Right hindlimb (tissue), 1 donor: Measurements from ENCODE around the gene CPE.
"Not testable (repeated sequence)": the region's sequence is repeated elsewhere in the genome, so short reads cannot be mapped to it uniquely, and the experiment has no call there.

Source experiments
- DNase-seq: peaks from one replicate; pipeline ENCODE4 v3.0.0-alpha.2; 2018

CPE gene

DNA sequence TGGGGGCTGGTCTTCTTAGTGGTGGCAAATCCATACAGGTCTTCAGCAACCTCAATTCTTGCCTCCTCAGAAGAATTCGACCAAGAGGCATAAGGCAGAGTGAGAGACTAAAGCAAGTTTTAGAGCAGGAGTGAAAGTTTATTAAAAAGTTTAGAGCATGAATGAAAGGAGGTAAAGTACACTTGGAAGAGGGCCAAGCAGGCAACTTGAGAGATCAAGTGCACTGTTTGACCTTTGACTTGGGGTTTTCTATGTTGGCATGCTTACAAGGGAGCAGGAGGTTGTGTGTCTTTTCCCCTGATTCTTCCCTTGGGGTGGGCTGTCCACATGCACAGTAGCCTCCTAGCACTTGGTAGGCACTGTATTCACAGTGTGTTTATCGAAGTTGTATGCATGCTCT, 91.2 kb downstream of the CPE start:
- no peak for DNase-seq

DNA sequence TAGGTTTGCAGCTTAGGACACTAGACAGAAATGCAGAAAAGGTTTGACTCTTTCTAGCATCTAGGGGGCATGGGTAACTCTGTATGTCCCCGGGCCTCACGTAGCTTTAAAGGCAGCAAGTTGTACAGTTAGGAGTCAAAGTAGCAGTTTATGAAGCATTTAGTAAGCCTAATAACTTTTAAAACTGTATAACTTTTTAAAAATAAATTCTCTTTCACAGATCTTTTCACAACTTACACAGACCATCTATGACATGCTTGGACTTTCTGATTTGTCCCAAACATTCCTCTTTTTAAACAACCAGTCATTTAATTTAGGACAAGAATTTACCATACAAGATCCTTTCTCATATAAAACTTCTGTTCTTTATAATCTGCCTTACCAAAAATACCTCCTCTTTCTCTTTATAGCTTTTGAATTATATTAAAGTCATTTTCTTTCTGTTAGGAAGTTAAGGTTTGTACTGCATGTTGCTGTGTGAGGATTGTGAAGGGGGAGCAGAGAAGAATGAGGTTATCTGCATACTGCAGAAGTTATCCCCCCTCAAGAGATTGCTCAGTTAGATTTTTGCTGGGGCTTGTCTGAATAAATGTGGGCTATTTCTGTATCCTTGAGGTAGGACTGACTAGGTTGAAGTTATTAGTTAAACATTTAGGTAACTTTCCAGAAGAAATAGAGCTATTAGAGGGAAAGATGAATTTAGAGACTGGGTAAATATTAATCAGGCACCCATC, 94.3 kb downstream of the CPE start:
- DNase-seq: no peak

DNA sequence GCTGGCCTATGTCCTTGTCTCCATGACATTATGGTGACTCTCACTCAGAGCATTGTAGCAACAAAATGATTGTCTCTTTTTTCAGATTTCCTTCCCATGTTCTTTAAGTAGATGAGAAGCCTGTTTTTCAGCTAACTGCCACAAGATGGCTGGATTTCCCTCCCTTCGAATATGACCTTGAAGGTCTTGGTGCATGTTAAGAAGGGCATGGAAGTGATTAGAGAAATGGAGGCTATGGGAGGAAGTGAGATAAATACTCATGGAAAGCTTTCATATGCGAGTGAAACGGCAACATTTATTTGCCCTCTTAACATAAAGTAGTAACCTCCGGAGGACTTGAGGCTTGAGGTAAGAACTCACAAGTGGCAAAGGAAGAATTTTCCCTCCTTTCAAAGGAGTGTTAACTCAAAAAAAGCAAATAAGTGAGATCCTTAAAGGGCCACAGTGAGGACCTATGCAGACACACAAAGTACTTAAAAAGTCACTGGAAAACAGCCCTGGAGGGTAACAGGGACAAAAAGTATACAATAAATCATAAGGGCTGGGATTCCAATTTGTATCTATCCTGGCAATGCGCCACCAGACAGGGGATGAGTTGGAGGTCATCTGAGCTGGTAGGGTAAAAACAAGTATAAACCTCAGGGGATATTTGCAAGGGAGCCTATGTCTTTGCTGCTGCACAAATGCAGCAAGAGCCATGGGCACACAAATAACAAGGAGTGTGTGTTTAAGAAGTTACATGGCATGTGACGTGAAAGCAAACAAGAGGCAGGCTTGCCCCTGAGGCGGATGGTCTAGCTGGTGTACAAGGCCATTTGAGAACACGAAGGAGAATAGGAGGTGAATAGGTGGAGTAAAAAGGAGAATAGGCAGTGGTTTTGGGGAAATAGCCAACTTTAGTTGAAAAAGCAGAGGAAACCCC, 96.2 kb downstream of the CPE start:
- DNase-seq: no peak

- no peak for DNase-seq
Measured at GRCh38 chr4:165475706-165476070, 96.9 kb downstream of the CPE start.

GRCh38 chr4:165476214-165477098, 97.6 kb downstream of the CPE start:
- no peak for DNase-seq

- DNase-seq: no peak
Measured at GRCh38 chr4:165477799-165478198, 99.0 kb downstream of the CPE start.

GRCh38 chr4:165478260-165478659, 99.5 kb downstream of the CPE start:
- DNase-seq: no peak

GRCh38 chr4:165481053-165481835, 102.4 kb downstream of the CPE start:
- DNase-seq: no peak

DNA sequence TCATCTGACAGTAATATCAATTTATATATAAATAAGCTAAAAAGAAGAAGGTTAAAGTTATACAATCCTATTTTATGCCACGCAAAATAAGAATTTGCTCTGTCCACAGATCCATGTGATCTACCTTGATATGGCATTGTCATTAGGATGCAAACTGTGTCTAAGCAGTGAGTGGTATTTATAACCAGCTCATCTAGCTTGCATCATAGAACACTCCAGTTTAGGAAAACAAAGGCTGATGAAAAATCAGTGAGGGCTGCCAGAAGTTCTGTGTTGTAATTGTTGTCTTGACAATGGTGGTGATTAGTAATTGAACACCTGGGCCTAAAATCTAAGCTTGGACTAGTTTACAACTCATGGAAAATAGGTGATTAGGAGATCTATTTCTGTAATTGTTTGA, 111.0 kb downstream of the CPE start:
- no peak for DNase-seq

DNA sequence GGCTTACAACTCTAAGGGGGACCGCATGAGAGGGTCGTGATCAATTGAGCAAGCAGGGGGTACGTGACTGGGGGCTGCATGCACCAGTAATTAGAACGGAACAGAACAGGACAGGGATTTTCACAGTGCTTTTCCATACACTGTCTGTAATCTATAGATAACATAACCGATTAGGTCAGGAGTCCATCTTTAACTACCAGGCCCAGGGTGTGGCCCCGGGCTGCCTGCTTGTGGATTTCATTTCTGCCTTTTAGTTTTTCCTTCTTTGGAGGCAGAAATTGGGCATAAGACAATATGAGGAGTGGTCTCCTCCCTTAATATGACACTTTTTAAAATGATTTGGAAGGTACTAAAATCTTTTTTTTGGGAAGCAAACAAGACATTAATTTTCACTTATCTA, 113.8 kb downstream of the CPE start:
- DNase-seq: not testable (repeated sequence)

GRCh38 chr4:165493359-165493758, 114.6 kb downstream of the CPE start:
- DNase-seq: peak; percentile 83

DNA sequence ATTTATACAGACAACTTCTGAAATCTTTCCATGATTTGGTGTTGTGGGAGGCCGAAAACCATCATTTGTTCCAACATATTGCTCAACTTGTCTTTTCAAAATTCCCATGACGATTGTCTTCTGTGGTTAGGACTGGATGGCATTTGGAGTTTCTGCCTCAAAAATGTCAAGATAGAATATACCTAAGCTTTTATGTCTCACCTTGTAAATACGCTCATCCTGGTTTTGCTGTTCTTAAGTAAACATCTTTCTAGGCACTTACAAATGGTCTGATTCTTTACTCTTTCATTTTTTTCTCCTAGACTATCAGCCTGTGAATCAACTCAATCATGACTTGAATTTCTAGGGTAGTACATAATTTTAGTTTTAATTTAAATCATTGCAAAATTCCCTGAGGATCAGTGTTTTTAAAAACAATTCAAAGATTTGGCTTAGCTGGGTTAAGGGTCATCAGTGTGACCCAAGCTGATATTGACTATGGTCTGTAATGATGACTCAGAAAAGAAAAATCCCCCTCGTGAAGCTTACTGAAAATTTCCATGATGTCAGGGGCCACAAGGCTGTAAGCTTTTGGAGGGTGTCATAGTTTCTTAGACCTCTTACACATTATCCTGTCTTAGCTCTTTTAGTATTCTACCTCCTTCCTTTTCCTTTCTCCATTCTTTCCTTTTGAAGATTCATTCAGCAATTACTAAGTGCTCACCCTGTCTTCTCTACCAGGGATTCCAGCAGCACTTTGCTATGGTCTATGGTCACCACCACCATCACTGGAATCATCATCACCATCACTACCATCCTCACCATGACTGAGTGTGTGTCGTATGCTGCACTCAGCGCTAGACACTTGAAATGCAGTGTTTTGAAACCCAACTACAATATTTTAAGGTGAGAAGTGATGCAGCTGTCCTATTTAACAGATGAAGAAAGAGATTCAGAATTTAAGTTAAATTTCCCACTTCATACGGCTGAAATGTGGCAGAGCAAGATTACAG, 124.4 kb downstream of the CPE start:
- DNase-seq: no peak

GRCh38 chr4:165504184-165504583, 125.4 kb downstream of the CPE start:
- DNase-seq: no peak

DNA sequence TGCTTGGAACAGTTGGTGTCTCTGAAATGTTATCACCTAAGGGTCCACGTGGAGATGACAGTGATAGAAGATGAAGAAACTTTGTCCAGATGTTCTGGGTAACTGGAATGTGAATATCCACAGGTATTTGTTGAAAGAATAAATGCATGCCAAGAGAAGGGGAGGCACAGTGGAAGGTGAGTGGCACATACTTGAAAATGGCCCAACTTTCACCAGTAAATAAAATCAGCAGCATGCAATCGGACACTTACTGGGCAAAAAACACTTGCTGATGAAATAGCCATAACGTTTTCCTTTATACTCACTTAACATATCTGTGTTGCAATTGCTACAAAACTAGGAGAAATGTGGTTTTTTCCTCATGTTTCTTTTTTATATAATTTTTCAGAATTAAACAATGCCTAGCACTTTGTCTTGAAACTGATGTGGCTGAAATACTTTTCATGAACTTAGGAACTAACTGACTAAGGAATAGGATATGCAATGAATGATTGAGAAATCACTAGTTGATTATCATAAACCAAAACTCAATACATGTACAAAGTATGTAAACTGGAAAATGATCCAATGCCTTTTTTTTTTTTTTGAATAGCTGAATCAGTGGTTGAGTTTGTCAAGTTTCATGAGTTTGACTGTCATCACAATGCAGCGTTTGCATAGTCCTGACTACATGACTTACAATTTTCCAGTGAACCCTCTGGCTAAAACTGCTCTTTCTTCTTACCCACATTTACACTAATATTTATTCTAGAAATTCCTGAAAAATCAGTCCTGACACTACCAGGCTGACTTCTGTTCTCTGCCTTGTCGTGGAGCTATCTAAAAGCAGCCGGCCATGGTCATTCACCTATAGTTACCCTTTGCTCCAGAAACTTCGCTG, 127.4 kb downstream of the CPE start:
- DNase-seq: no peak

DNA sequence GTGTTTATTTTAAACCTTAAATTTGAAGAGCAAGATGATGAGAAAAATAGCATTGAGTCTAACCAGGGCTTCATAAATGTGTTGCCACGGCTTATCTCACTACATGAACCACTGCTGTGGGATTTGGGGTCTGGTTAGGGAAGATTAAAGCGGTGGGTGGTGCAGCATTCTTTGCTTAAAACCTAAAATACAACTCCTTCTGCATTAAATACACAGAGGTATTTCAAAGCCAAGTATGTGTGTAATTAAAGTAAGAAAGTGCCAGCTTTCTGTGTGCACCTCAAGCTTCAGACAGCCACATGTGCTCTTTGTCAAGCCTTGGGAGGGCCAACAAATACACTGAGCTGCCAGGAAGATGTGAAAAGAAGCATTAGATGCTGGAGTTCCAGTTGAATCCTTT, 128.0 kb downstream of the CPE start:
- DNase-seq: no peak

DNA sequence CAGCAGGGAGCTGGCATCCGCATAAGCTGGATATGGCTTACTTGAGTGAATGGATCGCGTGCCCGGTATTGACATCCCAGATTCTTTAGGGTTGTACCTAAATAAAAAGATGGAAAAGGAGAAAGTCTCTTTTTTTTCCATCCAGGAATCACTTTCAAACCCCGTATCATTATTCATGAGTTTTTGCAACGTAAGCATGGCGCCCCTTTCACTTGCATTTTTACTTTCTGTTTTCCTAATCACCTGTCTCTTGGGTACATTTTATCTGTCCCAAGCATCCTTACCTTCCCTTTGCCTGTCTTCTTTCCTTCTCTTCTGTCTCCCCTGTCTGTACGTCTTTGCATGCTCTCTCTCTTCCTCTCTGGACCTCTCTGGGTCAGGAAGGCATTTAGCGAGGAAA, 128.6 kb downstream of the CPE start:
- DNase-seq: no peak

GRCh38 chr4:165508372-165509120, 129.7 kb downstream of the CPE start:
- no peak for DNase-seq

DNA sequence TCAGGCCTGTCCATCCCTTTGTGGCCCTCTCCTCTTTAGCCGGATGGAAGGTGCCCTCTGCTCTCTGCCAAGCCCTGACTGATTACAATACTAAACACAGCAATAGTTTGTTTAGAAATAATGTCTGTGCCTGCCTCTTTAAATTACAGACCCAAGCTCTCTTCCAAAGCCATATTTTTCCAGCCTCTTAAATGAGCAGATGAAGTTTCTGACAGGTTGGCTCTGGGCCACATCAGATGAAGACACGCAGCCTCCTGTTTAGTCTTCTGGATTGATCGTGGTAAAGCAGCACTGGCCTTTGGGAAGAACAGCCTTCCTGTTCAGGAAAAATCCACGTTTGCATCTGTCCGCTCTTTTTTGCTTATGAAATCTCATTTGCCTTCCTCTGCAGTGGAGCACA, 133.6 kb downstream of the CPE start:
- DNase-seq: no peak

DNA sequence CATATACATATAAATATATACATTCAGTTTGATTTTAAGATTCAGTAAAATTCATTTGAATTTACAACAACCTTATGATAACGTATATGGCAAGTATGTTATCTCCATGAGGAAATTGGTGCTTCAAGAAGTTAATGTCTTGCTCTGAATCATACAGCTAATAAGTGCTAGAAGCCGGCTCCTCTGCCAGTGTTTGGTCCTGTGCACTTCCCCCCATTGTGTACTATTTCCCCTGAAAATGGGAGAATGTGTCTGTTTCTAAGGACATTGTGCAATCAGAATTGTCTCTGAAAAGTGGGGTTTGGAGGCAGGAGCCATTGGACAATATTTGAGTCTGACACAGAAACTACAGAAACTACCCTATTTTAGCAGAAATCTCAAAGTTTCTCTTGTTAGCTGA, 135.9 kb downstream of the CPE start:
- DNase-seq: no peak
